NCI-H2227 (cell line): Measurements from ENCODE around the gene UACA.

Experiments
- DNase-seq: peaks from one replicate; lab custom pipeline; 2025; ENCODE audit not compliant: unreplicated experiment; lab: John Stamatoyannopoulos, UW

UACA gene

DNA sequence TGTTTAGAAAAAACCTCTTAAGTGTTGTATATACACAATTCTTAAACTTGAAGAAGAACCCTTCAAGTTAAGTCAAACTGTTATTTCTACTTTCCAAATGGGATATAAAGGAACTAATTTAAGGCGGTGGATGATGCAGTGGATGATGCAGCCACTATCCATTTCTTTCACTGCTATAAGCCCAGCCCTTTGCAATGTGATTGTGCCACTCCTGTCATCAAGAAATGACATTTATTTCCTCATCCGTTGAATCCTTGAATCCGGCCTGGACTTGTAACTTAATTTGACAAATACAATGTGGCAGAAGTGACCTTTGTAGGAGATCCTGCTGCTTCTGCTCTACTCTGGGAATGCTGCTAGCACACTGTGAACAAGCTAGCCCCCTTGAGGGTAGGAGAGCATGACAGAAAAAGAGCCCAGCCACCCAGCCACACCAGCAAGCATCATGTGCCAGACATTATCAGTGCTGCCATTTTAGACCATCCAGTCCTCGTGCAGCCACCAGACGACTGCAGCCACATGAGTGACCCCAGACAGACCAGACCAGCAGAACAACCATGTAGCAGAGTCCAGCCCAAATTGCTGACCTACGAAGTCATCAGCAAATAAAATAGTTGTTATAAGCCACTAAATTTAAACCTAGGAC is 47.4 kb downstream of the UACA start:
- DNase-seq, result no peak

DNA sequence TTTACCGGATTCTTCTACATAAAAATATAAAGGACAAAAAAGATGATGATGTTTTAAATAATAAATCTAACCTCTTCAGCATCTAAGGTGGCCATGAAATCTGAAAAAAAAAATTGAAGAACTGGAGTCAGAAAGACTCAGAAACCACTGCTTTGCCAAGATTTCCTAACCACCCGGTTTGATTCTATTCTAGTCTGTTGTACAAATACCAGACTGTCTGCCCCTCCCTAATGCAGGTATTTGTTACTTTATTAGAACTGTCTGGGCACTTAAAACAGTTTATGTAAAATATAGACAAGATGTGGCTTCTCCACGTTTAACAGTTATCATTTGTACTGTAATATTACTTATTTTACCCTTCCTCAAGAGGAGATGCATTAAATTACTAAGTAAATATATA is 48.8 kb downstream of the UACA start:
- no peak for DNase-seq

DNA sequence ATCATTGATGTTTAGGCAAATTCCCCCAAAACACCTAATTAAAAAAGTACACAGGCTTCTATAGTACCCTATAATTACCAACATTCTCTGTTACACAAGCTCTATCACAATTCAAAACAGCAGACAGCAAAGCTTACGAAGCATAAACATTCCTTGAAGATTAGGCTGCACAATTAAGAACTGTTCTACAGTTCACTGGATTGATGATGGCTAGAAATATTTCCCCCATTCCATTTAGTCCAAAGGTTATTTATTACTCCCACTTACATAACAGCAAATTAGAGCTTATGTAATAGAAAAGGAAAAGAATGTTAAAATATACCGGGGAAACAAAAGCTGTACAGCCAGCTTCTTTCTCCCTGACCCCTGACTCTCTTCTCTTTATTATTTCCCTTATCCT is 49.3 kb downstream of the UACA start:
- no peak for DNase-seq

DNA sequence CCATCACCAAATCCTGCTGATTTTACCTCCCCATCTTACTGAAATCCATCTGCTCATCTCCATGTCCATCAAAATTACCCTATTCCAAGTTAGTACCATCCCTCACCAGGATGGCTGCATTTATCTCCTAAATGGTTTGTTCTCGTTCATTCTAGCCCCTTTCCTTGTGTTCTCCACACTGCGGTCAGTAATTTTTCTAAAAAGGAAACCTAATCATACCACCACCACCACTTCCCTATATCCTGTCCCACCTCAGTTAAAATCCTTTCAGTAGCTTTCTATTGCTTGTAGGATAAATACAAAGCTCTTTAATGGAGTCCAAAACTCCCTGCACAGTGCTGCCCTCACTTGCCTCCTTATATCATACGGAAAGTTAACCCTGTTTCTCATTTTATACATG is 51.1 kb downstream of the UACA start:
- no peak for DNase-seq

DNA sequence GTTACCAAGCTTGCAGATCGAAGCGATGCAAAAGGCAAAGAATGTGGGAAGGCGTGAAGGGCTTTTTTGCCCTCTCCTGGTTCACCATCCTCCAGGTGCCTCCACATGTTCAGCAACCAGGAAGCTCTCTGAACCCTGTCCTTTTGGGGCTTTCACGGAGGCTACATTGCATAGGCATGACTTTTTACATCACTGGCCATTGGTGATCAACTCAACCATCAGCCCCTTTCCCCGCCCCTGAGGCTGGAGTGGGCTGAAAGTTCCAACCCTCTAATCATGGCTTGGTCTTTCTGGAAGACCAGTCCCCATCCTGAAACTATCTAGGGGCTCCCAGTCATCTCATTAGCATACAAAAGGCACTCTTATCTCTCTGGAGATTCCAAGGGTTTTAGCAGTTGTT is 52.6 kb downstream of the UACA start:
- no peak for DNase-seq

DNA sequence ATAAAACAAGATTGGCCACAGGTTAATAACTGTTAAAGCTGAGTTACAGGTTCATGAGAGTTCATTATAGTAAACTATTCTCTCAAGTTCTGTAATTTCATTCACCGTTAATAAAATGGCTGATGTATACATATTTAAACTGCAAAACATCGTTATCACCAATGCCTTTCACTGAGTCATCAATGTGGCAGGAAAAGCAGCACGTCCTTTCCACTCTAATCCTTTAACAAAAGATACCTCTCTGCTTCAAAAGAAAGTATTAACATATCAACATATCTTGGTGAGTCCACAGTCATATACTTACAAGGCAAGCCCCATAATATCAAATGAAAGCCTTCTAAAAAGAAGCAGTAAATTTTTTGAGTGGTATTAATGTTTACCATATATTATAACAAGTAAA is 54.5 kb downstream of the UACA start:
- DNase-seq, result no peak

DNA sequence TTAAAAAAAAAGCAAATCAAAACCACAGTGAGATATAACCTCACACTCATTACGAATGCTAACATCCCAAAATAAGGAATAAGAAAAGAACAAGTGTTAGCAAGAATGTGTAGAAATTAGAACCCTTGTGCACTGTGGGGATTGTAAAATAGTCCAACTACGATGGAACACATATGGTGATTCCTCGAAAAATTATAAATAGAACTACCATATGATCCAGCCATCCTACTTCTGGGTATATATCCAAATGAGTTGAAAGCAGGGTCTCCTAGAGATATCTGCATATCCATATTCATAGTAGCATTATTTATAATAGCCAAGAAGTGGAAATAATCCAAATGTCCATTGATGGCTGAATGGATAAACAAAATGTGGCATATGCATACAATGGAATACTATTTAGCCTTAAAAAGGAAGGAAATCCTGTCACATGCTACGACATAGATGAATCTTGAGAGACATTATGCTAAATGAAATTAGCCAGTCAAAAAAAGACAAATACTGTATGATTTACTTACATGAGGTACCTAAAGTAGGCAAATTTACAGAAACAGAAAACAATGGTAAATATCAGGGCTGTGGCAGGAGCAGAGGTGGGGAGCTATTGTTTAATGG is 55.6 kb downstream of the UACA start:
- no peak for DNase-seq

DNA sequence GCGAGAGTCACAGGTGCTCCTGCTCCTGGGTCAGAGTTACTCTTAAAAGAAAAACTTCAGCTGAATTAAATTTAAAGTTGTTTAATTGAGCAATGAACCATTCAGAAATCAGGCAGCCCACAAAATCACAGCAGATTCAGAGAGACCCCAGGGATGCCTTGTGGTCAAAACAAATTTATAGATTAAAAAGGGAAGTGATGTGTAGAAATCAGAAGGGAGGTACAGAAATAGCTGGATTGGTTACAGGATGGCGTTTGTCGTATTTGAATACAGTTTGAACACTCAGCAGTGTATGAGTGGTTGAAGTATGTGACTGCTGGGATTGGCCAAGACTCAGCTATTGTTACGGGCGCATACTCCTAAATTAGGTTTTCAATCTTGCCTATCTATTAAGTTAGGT is 58.6 kb downstream of the UACA start:
- DNase-seq, result no peak

DNA sequence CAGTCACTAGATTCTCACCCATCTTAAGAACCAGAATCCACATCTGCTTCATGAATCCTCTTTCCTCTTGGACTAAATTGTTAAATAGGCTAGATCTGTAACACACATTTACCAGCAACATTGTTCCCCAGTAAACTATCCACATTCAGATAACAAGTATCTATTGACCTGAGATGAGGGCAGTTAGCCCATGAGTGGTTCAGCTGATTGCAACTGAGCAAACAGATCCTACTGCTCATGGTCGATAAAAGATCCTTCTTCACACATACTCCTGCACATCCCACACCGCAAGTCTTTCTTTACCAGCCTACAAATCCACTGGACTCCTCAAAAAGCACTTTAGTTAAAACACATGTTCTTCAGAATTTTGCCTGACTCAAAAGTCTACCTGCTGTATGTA is 59.2 kb downstream of the UACA start:
- DNase-seq, result no peak

DNA sequence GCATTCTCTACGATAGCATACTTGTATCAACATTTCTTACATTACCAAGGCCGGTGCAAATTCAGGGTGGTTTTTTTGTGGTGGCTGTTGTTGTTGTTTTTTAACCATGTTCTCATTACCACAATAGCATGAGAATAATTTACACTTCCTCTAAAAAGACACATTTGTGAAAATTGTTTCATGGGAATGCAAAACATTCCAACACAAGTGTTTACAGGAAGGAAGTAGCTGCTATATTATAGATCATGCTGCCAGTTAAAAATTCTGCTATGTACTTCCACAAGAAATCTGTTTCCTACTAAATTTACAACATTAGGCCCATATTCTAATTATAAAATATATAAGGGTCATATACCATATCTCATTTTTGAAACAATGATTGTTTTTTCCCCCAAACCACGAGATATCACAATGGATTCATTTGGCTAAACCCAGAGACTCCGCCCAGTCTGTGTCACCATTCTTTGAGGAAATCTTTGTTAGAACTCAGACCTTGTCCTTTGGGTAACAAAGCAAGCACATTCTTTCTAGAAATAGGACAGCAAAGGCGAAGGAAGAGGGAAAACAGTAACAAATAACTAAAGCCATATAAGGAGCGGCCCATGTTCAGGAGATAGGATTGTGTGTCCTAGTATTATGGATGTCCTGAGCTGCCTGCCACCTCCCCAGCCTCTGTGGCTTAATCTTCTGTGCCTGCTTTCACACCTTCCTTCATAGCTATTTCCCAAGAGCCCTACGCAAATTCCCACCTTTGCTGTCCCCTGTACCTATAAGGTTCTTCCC is 60.1 kb downstream of the UACA start:
- no peak for DNase-seq

DNA sequence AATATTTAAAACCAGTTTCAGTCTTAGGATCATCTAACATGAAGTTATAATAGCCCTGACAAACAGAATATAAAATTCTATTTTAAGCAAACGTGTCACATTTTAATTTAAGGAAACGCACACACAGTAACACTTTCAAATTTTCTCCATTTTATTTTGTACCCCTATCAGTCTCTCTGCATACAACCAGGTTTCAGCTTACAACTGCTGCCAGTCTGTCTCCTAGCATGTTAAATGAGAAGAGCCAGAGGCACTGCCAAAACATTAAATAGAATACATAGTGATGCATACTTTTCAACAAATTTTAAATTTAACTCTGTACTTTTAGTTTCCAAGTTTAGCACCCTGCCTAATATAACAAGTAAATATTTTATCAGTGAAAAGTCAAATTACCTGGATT is 60.8 kb downstream of the UACA start:
- no peak for DNase-seq

DNA sequence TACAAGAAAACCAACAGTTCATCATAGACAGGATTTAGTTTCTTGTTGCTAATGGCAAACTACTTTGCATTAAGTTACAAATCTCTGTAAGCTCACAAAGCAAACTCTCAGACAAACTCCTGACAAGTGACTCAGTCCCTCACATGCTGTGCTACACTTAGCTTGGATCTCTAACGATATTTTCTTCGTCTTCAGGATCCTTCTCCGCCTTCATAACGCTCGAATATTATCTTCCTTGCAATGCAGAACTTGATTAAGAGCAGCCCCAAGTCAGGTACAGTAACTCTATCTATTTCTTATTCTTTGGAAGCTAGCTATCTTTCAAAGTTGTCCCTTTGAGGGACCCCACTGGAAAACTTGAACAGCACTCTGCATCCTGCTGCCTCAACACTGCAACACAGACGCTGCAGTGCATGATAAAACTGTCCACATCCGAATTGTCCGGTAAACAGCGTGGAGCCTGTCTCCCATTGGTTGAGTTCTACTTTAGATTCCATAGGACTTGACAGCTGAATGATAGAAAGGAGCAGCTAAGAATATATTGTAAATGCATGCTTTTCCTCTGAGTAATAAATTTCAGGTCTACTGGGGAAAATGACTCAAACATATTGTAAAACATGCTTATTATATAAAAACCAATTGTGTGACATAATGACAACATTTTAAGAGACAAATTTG is 61.3 kb downstream of the UACA start:
- DNase-seq, result peak; percentile 18

DNA sequence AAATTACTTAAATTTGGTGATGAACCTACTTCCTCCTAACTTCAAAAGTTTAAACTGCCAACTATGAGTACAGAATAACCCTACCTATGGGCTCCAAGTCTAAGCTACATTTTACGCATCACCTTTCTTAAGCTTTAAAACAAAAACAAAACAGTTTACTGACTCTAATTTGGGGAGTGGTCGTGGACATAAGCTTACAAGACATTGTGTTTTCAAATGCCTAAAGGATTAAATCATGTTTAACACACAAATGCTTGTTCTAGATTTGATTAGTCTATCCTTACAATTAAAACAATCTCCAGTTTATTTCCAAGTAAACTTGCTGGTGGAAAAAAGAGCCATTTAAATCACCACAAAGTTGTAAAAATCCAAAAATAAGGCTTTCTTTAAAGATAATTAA is 62.2 kb downstream of the UACA start:
- no peak for DNase-seq

DNA sequence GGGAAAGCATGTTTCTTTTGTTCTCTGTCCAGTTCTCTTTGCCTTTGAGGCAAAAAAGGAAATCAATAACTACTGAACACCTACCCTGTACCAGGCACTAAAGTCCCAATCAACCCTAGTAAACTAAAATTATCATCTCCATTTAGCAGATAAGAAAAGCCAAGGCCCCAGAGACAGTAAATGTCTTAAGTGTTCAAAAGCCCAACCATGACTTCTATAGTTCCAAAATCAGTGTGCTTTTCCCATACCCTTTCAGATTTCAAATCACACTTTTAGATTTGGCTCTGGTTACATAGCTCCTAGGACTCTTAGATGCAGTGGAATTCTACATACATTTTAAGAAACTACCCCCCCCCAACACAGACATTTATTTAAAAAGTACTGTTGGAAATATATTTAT is 63.5 kb downstream of the UACA start:
- no peak for DNase-seq

DNA sequence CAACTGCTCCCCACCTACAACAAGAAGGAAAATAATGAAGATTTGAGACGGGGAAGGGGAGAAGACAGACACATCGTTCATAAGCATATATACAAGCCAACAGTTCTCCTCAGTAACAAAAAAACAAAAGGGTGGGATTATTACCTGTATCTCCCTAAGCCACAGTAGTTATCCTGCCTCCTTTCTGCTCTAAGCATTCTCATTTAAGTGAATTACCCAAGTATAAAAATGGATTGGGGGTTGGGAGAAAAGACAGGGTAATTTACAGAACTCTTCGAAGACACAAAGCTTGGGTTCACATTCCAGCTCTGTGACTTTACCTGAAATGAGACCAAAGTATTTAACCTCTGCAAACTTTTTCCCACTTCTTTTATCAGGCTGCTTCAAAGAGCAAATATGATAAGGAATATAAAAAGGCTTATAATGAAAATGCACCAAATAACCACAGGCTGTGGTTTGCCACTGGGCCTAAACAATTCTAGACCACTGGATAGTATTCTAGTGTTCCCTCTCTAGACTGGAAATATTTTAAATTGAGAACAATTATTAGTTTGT is 64.4 kb downstream of the UACA start:
- no peak for DNase-seq

DNA sequence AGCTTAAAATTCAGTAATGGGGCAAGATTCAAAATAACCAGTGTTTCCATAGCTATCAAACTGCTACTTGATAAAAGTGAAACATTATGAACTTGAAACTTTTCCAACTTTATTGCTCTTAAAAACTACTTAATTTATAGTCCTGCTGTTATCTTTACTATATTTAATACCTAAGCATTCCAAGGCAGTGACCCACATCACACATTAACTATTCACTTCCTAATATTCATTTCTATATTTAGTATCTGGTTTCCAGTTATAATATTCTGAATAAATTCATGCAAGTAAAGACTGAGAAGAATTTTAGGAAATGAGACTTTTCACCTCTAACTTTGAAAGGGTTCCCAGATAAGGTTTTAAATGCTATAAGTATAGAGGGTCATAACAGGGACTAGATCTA is 64.9 kb downstream of the UACA start:
- no peak for DNase-seq

DNA sequence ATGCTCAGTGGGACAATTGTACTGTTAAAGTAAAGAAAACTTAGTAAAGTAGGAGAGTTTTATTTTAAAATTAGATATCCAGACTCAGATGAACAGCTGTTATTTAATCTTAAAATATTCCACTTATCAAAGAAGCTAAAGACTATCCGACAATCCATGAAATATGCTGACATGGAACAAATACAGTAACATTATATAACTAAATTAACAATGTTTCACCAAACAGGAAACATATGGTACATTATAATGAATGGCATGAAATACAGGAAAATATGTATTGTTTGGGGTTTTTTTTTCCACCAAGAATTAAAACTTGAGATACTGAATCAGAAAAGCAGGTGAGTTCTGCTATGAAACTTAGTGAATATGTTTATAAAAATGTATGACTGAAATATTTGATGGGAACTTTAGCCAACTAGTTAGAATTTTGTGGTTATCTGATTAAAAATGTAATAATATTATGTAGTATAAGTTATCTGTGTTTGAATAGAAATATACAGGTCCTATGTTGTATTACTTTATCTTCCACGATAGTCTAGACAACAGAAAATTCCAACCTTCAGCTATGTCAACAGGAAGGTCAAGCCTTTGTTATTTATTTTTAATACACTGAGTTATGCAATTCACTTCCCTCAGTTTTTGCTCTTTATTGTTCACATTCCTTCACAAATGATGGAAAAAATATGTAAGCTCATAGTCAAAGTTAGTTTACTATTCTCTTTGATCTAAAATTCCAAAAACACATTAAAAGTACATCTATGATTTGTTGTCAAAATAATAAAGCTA is 72.7 kb downstream of the UACA start:
- no peak for DNase-seq

DNA sequence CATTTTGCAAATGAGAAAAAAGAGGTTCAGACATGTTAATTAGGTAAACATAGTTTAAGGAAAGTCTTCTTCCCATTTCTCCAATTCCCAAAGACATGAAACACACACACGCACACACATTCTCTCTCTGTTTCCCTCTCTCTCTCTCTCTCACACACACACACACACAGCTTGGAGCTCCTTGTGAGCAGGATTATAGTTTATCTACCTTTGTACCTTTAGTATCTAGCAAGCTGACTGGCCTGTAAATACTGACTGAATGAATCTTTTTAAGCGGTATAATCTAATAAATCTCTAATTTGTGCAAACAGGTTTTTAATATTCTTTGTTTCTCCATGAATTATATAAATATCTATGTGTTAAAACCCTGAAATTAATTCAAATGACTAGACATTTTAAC is 73.3 kb downstream of the UACA start:
- DNase-seq, result no peak

DNA sequence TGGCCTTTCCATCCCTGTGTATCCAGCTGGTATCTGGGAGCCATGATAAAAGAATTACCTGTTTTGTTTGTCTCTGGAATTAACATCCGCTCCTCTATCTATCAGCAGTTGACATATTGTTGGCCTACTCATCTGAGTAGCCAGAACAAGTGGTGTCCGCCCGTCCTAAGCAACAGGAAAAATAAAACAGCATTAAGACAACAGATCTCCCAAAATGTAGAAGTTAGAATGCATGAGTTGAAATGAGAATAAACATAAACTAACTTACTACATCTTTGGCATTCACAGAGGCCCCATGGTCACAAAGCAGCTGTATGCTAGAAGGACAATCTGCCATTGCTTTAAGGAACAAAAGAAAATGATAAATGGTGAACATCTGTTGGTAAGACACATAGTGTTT is 75.9 kb downstream of the UACA start:
- DNase-seq, result no peak

DNA sequence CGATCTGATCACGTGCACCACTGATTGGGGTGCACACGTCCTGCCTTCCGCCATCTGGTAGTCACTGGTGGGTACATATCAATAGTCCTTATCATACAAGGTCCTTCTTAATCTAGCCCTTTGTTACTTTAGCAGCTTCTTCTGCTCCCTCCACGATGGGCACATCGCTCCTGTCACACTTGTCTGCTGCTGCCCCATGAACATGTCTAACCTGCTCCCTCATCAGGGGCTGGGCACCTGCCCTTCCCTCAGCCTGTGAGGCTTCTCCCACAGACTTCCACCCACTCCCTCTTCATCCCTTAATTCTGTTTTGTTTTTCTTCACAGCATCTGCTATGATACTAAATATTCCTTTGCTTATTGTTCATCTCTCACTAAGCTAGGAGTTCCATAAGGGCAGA is 82.5 kb downstream of the UACA start:
- DNase-seq, result no peak

DNA sequence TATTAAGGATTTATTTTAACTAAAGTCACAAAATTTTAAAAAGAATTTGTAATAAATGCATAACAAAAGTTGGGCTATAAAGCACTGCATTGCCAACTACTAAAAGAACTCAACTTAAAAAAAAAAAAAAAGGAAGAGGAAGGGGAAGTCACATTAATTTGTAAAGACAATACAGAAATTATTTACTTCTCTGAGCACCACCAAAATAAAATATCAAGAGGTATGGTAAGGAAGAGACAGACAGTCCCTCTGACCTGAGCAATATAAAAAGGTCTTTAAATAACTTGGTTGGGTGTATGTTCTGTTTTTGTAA is 83.5 kb downstream of the UACA start:
- DNase-seq, result no peak
